ENCODE measurements around the gene MAN2B2.

GRCh38 chr4:6641164-6641970, 66.4 kb downstream of the MAN2B2 start:
- TF ChIP-seq, protein P1, sequence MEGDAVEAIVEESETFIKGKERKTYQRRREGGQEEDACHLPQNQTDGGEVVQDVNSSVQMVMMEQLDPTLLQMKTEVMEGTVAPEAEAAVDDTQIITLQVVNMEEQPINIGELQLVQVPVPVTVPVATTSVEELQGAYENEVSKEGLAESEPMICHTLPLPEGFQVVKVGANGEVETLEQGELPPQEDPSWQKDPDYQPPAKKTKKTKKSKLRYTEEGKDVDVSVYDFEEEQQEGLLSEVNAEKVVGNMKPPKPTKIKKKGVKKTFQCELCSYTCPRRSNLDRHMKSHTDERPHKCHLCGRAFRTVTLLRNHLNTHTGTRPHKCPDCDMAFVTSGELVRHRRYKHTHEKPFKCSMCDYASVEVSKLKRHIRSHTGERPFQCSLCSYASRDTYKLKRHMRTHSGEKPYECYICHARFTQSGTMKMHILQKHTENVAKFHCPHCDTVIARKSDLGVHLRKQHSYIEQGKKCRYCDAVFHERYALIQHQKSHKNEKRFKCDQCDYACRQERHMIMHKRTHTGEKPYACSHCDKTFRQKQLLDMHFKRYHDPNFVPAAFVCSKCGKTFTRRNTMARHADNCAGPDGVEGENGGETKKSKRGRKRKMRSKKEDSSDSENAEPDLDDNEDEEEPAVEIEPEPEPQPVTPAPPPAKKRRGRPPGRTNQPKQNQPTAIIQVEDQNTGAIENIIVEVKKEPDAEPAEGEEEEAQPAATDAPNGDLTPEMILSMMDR (IDR thresholded peaks at IDR 0.05; ENCODE audit: low read depth, low read length) = no peak
- TF ChIP-seq EZH2phosphoT487 (IDR thresholded peaks at IDR 0.05; ENCODE audit: low read depth) = no peak
